Loucy (cell line): Measurements from ENCODE around the gene FUS.
"Not testable (repeated sequence)": the region's sequence is repeated elsewhere in the genome, so short reads cannot be mapped to it uniquely, and the experiment has no call there.

ENCODE experiments used
- H2AFZ ChIP-seq: fragments of 200-600 bp; sonication (generic); 2 replicates; pipeline ENCODE4 v1.6.0; 2016; ENCODE audit warnings: antibody characterized with exemption, mild to moderate bottlenecking, low read length, moderate library complexity
- H3F3A ChIP-seq: fragments of 200-600 bp; 2 replicates; pipeline ENCODE4 v1.6.0; 2016; ENCODE audit warnings: antibody characterized with exemption, low read depth, mild to moderate bottlenecking
- H3K27me3 ChIP-seq: fragments of 200-600 bp; sonication (generic); 2 replicates; pipeline ENCODE4 v1.6.1; 2014; ENCODE audit warnings: low read length, mild to moderate bottlenecking; ENCODE audit not compliant: insufficient read depth, poor library complexity, severe bottlenecking
- H3K36me3 ChIP-seq: fragments of 200-600 bp; sonication (generic); 2 replicates; pipeline ENCODE4 v1.6.1; 2016; ENCODE audit warnings: low read length; ENCODE audit not compliant: insufficient read depth
- H3K4me1 ChIP-seq: fragments of 200-600 bp; sonication (generic); 2 replicates; pipeline ENCODE4 v1.5.1; 2014; ENCODE audit warnings: low read length, mild to moderate bottlenecking; ENCODE audit not compliant: insufficient read depth, poor library complexity, severe bottlenecking
- H3K4me2 ChIP-seq: fragments of 200-600 bp; sonication (generic); 2 replicates; pipeline ENCODE4 v1.6.0; 2014; ENCODE audit warnings: antibody characterized with exemption, low read length, low read depth, mild to moderate bottlenecking; ENCODE audit not compliant: poor library complexity, severe bottlenecking
- H3K4me3 ChIP-seq: fragments of 200-600 bp; sonication (generic); 2 replicates; pipeline ENCODE4 v1.5.1; 2014; ENCODE audit warnings: low read length, mild to moderate bottlenecking, mixed read lengths; ENCODE audit not compliant: poor library complexity, severe bottlenecking
- H3K79me2 ChIP-seq: fragments of 200-600 bp; sonication (generic); 2 replicates; pipeline ENCODE4 v1.6.1; 2014; ENCODE audit warnings: low read length; ENCODE audit not compliant: insufficient read depth
- H3K9ac ChIP-seq: fragments of 200-600 bp; sonication (generic); 2 replicates; pipeline ENCODE4 v1.6.0; 2014; ENCODE audit warnings: mild to moderate bottlenecking, low read depth, low read length, moderate library complexity; ENCODE audit not compliant: poor library complexity, severe bottlenecking
- H3K9me2 ChIP-seq: fragments of 200-600 bp; sonication (generic); replicated peaks from 2 replicates; pipeline ENCODE4 v1.6.1; 2016; ENCODE audit warnings: low read depth, low read length, mixed read lengths
- H3K9me3 ChIP-seq: fragments of 200-600 bp; sonication (generic); 2 replicates; pipeline ENCODE4 v1.6.1; 2014; ENCODE audit warnings: mild to moderate bottlenecking, antibody characterized with exemption, low read length, low read depth; ENCODE audit not compliant: insufficient read depth
- H4K20me1 ChIP-seq: fragments of 200-600 bp; sonication (generic); 2 replicates; pipeline ENCODE4 v1.6.0; 2014; ENCODE audit warnings: antibody characterized with exemption, low read length, mild to moderate bottlenecking; ENCODE audit not compliant: insufficient read depth, poor library complexity, severe bottlenecking
- CTCF ChIP-seq: fragments of 200-600 bp; sonication (generic); conservative IDR thresholded peaks from 2 replicates; pipeline ENCODE4 v1.5.1; 2014; ENCODE audit warnings: mild to moderate bottlenecking, antibody characterized with exemption, low read length
- EZH2phosphoT487 ChIP-seq: fragments of 200-600 bp; IDR thresholded peaks from 2 replicates; pipeline ENCODE4 v1.6.1; 2018; ENCODE audit warnings: antibody characterized with exemption, mild to moderate bottlenecking, moderate library complexity, borderline replicate concordance

The FUS gene

DNA sequence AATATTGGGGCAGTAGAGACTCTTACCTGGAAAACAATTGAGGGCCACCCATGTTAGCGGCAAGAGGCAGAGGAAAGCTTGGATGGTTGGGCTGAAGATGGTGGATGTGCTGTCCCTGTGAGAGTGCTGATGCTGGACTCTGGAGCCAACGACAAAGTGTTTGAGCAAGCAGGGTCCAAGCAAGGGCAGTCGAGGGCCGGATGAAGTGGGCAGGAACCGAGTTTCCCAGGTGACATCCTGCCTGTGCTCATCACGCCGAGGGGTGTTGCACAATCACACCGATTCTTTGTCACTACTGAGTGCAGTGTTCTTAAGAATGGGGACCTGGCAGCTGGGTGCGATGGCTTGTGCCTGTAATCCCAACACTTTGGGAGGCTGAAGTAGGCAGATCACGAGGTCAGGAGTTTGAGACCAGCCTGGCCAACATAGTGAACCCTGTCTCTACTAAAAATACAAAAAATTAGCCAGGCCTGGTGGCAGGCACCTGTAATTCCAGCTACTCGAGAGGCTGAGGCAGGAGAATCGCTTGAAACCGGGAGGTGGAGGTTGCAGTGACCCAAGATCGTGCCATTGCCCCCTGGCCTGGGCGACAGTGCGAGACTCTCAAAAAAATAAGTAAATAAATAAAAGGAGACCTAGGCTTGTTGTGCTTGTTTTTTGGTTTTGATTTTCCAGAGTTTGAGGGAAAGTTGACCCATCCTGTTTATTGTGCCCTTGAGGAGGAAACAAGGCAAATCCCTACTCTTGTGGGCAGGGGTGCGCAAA is 16.6 kb downstream of the FUS start:
- H3K4me1 ChIP-seq, result no peaks in the 10 kb centered on the region
- no peaks in the 10 kb centered on the region for H3K27me3 ChIP-seq
- no peaks in the 10 kb centered on the region for H3K9me3 ChIP-seq
- H3K36me3 ChIP-seq, result peaks cover 65% of the 10 kb centered on the region
- TF ChIP-seq CTCF (no peak), EZH2phosphoT487 (no peak)
- H4K20me1 ChIP-seq, result peaks cover 70% of the 10 kb centered on the region
- no peak overlapping the region for H3K4me2 ChIP-seq
- H3K4me3 ChIP-seq, result no peak overlapping the region
- H3F3A ChIP-seq, result peaks cover 8% of the 10 kb centered on the region
- no peak overlapping the region for H2AFZ ChIP-seq
- H3K79me2 ChIP-seq, result peaks cover 47% of the 10 kb centered on the region
- no peak overlapping the region for H3K9ac ChIP-seq
- no peaks in the 10 kb centered on the region for H3K9me2 ChIP-seq

DNA sequence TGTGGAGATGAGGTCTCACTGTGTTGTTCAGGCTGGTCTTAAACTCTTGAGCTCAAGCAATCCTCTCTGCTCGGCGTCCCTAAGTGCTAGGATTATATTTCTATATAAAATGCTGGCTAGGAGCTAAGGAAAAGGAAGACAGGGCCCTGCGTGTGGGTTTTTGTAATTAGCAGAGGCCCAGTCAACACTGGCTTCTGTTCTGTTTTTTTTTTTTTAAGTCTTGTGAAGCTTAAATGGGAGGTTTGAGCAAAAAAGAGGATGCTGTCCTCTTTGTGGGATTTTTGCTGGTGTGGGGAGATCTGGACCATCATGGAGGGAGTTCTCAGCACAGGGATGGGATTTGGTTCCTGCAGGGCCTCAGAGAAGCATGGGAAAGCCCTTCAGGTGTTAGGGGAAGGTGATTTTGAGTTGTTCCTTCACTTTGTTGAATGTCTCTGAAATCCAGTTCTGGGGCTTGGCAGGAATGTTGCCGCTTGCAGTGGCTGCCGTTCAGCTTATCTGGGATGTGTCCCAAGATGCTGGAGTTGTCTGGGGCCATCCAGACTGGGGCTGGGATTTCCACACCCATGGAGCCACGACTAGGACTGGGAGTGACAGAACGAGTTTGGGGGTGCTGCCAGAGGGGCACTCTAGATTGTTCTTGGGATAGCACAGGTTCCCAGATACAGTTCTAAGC is 18.4 kb downstream of the FUS start:
- H4K20me1 ChIP-seq, result peaks cover 57% of the 10 kb centered on the region
- no peak overlapping the region for H3K4me2 ChIP-seq
- H2AFZ ChIP-seq, result no peak overlapping the region
- TF ChIP-seq EZH2phosphoT487, result no peak
- no peak for TF ChIP-seq CTCF
- no peaks in the 10 kb centered on the region for H3K9me3 ChIP-seq
- no peaks in the 10 kb centered on the region for H3K9me2 ChIP-seq
- no peak overlapping the region for H3K9ac ChIP-seq
- no peaks in the 10 kb centered on the region for H3K27me3 ChIP-seq
- peaks cover 47% of the 10 kb centered on the region for H3K36me3 ChIP-seq
- H3F3A ChIP-seq, result peaks cover 7% of the 10 kb centered on the region
- no peak overlapping the region for H3K4me3 ChIP-seq
- H3K4me1 ChIP-seq, result no peaks in the 10 kb centered on the region
- peaks cover 28% of the 10 kb centered on the region; the same call in 1 of the 2 replicates for H3K79me2 ChIP-seq

- H4K20me1 ChIP-seq, result peaks cover 45% of the 10 kb centered on the region
- no peak overlapping the region for H3K4me3 ChIP-seq
- H3K27me3 ChIP-seq, result no peaks in the 10 kb centered on the region
- peaks cover 7% of the 10 kb centered on the region for H3F3A ChIP-seq
- H3K79me2 ChIP-seq, result peaks cover 19% of the 10 kb centered on the region; the same call in 1 of the 2 replicates
- no peaks in the 10 kb centered on the region for H3K4me1 ChIP-seq
- no peaks in the 10 kb centered on the region for H3K9me3 ChIP-seq
- H3K9me2 ChIP-seq, result no peaks in the 10 kb centered on the region
- no peak overlapping the region for H2AFZ ChIP-seq
- H3K36me3 ChIP-seq, result peaks cover 35% of the 10 kb centered on the region
- no peak overlapping the region for H3K4me2 ChIP-seq
- no peak overlapping the region for H3K9ac ChIP-seq
- TF ChIP-seq CTCF (no peak), EZH2phosphoT487 (no peak)
Observed at GRCh38 chr16:31199430-31200041, 19.6 kb downstream of the FUS start.

DNA sequence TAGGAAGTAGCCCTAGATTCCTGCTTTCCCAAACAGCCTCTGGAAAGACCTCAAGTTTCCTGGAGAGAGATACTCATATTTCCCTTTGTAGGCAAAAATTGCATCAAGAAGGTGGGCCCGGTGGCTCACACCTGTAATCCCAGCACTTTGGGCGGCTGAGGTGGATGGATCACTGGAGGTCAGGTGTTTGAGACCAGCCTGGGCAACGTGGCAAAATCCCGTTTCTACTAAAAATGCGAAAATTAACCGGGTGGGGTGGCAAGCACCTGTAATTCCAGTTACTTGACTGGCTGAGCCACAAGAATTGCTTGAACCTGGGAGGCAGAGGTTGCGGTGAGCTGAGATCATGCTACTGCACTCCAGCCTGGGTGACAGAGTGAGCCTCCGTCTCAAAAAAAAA is 20.2 kb downstream of the FUS start:
- H3F3A ChIP-seq, H3K27me3 ChIP-seq, H2AFZ ChIP-seq, H3K4me2 ChIP-seq, H3K9me2 ChIP-seq, H3K4me1 ChIP-seq, H3K4me3 ChIP-seq, H3K9ac ChIP-seq, H3K9me3 ChIP-seq: not testable (repeated sequence)
- peaks cover 40% of the 10 kb centered on the region for H4K20me1 ChIP-seq
- peaks cover 13% of the 10 kb centered on the region; the same call in 1 of the 2 replicates for H3K79me2 ChIP-seq
- peaks cover 29% of the 10 kb centered on the region; the same call in 1 of the 2 replicates for H3K36me3 ChIP-seq
